Measurements from ENCODE around the gene ZNF383.
"Not testable (repeated sequence)": the region's sequence is repeated elsewhere in the genome, so short reads cannot be mapped to it uniquely, and the experiment has no call there.

The ZNF383 gene

GRCh38 chr19:37292998-37293939 lies 75.3 kb downstream of the ZNF383 start:
- DNase-seq (ENCODE audit: low spot score): not testable (repeated sequence)

- not testable (repeated sequence) for DNase-seq (ENCODE audit: low spot score)
Measured at GRCh38 chr19:37294246-37294645, 76.2 kb downstream of the ZNF383 start.

Data from HuH-7 (cell line).